ENCODE results near the gene TLX2.

TLX2 gene

DNA sequence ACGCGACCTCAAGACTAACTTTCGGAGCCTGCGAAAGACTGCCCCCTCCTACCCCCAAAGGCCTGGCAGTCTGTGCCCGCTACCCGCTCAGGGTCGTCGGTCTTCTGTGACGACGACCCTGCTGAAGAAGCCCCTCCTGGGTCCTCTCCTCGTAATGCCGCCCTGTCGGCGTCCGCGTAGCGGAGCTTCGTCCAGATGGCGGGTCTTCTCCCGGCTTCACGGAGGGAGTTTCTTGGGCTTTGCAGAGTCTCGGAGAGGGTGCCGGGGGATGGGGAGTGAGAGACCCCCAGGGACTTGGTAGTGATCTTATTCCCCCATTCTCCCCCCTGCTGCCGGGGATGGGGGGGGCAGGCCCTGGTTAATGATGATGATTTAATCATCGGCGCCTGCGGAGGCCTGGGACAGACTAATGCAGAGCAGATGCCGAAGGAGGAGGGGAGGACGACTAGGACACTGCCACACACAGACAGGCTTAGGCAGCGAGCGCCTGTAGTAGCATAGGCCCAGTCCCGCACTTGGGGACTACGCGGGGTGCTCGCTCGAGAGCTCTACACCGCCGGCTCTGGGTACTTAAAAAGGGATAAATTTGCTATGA, 6.2 kb upstream of the TLX2 start:
- peak; percentile 50 for DNase-seq (ENCODE audit: low read depth)
- TF ChIP-seq, protein P1, sequence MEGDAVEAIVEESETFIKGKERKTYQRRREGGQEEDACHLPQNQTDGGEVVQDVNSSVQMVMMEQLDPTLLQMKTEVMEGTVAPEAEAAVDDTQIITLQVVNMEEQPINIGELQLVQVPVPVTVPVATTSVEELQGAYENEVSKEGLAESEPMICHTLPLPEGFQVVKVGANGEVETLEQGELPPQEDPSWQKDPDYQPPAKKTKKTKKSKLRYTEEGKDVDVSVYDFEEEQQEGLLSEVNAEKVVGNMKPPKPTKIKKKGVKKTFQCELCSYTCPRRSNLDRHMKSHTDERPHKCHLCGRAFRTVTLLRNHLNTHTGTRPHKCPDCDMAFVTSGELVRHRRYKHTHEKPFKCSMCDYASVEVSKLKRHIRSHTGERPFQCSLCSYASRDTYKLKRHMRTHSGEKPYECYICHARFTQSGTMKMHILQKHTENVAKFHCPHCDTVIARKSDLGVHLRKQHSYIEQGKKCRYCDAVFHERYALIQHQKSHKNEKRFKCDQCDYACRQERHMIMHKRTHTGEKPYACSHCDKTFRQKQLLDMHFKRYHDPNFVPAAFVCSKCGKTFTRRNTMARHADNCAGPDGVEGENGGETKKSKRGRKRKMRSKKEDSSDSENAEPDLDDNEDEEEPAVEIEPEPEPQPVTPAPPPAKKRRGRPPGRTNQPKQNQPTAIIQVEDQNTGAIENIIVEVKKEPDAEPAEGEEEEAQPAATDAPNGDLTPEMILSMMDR (conservative IDR thresholded peaks at IDR 0.05; ENCODE audit: low read depth, low read length): no peak
- peak overlapping the region; percentile 100 for H3K4me3 ChIP-seq (ENCODE audit: low read depth, low read length)

DNA sequence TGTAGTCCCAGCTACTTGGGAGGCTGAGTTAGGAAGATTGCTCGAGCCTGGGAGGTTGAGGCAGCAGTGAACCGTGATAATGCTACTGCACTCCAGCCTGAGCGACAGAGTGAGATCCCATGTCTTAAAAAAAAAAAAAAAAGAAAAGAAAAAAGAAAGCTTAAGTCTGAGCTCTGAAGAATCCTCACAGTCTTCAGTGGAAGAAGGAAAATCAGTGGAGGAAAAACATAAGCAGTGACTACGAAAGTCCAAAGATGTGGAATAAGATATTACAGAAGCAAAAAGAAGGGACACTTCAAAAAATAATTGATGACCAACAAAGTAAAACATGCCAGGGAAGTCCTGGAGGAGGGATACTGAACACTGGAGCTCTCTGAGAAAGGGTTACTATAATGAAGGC, 4.0 kb upstream of the TLX2 start:
- DNase-seq (ENCODE audit: low read depth): no peak
- TF ChIP-seq, protein P1 (conservative IDR thresholded peaks at IDR 0.05; ENCODE audit: low read depth, low read length): no peak
- H3K4me3 ChIP-seq (ENCODE audit: low read depth, low read length): no peak overlapping the region

DNA sequence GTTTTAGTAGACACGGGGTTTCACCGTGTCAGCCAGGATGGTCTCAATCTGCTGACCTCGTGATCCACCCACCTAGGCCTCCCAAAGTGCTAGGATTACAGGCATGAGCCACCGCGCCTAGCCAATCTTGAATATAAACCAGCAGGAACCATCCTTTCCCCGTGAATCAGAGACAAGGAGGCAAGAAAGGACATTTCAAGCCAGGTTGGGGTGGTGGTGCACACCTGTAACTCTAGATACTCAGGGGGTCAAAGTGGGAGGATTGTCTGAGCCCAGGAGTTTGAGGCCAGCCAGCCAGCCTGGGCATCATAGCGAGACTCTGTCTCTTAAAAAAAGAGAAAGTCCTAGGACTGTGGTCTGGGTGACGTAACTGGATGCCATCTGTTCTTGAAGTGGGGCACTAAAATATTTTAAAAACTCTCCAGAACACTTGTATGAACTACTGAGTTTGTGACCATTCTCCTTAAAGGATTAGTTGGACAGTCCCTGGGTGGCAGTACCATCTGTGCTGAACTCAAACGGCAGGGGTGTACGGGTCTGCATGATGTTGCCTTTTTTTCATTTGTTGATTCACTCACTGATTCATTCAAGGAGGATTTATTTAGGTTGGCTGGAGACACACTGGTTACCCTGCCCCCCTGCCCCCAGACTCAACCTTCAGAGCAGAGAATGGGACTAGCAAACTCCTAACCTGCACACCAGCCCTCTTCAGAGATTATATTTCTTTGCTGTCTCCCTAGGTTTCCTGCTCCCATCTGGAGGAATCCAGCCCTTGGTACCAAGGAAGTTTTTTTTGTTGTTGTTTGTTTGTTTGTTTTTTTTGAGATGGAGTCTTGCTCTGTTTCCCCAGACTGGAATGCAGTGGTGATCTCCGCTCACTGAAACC, 2.9 kb upstream of the TLX2 start:
- TF ChIP-seq, protein P1 (conservative IDR thresholded peaks at IDR 0.05; ENCODE audit: low read depth, low read length): no peak
- no peak overlapping the region for H3K4me3 ChIP-seq (ENCODE audit: low read depth, low read length)
- no peak for DNase-seq (ENCODE audit: low read depth)

DNA sequence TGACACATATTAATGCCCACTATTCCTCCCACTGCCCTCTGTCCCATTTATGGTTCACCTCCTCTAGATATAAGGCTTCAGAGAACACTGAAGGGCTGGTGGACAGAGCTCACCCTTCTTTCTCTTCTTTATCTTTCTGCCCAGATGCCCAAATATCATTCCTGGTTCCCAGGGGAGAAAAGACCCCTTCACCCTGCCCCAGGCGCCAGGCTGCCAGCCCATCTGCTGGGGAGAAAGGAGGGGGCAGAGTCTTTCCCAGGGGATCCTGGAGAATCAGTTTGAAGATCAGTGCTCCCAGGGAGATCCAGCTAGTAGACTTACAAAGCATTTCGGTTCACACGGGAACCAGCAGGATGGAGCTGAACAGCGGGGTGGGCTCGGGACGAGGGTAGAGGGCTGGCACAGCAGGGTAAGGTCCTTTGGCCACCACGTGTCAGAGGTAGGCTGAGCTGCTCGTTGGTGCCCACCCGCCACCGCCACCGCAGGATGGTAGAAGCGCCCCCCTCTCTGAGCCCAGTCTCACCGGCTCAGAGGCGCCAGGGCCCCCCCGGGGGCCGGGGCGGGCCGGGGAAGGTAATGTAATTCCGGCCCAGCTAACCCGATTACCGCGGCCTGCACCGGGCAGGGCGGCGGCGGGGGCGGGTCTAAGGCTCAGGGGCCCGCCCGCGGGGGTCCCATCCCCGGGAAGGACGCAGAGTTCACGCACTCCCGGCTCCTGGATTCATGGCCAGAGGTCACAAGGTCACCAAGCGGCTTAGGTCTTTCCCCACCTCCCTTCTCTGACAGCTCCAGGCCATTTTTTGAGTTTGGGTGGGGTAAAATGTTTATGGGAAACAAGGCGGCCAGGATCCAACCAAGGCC, 1.3 kb upstream of the TLX2 start:
- H3K4me3 ChIP-seq (ENCODE audit: low read depth, low read length): no peak overlapping the region
- TF ChIP-seq, protein P1 (conservative IDR thresholded peaks at IDR 0.05; ENCODE audit: low read depth, low read length): no peak
- DNase-seq (ENCODE audit: low read depth): no peak

DNA sequence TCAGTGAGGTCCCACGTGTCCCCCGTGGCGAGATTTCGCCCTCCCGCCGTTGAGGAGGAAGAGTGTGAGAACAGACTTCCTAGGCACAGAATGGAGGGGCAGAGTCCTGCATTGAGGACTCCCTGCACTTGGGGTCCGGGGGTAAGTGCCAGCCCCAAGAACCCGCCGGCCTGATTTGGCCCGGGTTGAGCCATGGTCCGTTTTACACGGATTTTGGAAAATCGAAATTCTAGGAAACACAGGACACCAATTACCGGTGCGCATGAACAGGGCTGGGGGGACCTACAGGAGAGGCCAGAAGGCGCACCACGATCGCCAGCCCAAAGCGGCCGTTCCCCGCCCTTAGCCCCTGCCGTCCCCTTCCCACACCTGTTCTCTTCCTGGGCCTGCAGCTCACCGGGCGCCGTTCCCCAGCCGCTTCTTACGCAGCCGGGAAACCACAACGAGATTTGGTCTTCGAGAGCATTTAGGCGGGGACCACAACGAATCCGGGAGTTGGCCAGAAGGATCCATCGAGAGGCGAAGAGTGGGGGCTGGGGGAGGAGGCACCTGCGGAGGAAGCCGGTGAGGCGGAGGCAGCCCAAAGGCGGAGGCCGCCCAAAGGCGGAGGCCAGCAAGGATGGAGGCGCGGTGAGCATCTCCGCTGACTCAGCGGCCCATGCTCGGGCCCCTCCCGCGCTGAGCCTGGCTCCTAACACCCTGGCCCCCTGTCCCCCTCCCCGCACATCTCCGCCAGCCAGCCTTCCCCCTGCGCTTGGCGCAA, 464 bp upstream of the TLX2 start:
- no peak for DNase-seq (ENCODE audit: low read depth)
- no peak overlapping the region for H3K4me3 ChIP-seq (ENCODE audit: low read depth, low read length)
- TF ChIP-seq, protein P1 (conservative IDR thresholded peaks at IDR 0.05; ENCODE audit: low read depth, low read length): no peak

DNA sequence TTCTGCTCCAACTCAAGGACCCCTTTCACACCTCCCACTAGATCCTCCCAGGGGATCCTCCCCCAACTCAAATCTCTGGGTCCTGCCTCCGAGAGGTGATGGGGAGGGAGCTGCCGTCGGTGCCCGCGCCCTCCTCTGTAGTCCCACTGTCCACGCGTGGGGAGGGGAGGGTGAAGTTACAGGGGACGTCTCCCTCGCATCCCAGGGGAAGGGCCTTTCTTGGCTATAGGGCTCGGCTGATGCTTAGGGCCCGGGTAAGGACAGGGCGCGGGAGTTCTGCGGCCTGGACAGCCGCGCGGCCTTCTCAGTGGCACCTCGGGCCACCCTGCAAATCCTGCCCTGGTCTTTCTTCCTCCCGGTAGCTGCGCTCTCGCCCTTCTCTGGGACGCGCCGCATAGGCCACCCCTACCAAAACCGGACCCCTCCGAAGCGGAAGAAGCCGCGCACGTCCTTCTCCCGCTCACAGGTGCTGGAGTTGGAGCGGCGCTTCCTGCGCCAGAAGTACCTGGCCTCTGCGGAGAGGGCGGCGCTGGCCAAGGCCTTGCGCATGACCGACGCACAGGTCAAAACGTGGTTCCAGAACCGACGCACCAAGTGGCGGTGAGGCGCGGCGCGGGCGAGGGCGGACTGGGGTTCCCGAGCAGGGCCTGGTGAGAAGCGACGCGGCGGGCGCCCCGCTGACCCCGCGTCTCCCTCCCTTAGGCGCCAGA, 1.2 kb downstream of the TLX2 start:
- TF ChIP-seq, protein P1 (conservative IDR thresholded peaks at IDR 0.05; ENCODE audit: low read depth, low read length): no peak
- no peak for DNase-seq (ENCODE audit: low read depth)
- H3K4me3 ChIP-seq (ENCODE audit: low read depth, low read length): no peak overlapping the region

All from choroid plexus epithelial cell (primary cell).